Prostate gland (tissue), 2 donors: ENCODE measurements around the gene FRYL.

Source experiments
- POLR2A ChIP-seq: fragments of 450-650 bp; IDR thresholded peaks from one replicate; pipeline ENCODE4 v1.6.1; 2016; ENCODE audit warnings: antibody characterized with exemption, mild to moderate bottlenecking
- POLR2AphosphoS5 ChIP-seq: sonication (generic); formaldehyde crosslinking; IDR thresholded peaks from one replicate; pipeline ENCODE4 v1.6.1; 2017; ENCODE audit warnings: antibody characterized with exemption
- TF ChIP-seq, protein P1 (sequence below), 4 experiments: fragments of 200-600 bp in 2 of 4; fragments of 450-650 bp in 2 of 4; sonication (generic) in 2 of 4; IDR thresholded peaks; 1 replicate in 3 of 4; 2 replicates in 1 of 4; pipeline ENCODE4 v1.5.1; 2016 to 2019; ENCODE audit warnings: antibody characterized with exemption in 4 of 4, mild to moderate bottlenecking in 2 of 4, moderate library complexity in 2 of 4

DNA sequence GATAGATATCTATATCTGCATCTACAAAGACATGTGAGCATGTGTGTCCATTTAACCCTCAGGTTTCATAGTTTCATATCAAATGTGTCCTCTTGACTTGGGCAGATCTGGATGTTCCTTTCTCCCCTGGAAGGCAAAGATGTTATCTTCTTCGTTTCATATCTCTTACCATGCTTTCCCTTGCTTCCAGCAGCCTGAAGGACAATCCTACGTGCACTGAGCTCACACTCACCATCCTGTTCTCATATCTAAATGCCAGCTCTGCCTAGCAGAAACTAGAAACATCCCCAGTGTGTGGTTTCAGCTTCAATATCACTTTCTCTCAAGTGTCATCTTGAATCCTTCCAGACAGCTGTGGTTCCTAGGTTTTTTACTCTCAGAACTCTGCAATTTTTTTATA, 223.8 kb downstream of the FRYL start:
- TF ChIP-seq, protein P1, sequence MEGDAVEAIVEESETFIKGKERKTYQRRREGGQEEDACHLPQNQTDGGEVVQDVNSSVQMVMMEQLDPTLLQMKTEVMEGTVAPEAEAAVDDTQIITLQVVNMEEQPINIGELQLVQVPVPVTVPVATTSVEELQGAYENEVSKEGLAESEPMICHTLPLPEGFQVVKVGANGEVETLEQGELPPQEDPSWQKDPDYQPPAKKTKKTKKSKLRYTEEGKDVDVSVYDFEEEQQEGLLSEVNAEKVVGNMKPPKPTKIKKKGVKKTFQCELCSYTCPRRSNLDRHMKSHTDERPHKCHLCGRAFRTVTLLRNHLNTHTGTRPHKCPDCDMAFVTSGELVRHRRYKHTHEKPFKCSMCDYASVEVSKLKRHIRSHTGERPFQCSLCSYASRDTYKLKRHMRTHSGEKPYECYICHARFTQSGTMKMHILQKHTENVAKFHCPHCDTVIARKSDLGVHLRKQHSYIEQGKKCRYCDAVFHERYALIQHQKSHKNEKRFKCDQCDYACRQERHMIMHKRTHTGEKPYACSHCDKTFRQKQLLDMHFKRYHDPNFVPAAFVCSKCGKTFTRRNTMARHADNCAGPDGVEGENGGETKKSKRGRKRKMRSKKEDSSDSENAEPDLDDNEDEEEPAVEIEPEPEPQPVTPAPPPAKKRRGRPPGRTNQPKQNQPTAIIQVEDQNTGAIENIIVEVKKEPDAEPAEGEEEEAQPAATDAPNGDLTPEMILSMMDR (IDR thresholded peaks at IDR 0.05) = no peak
- TF ChIP-seq POLR2A (no peak), POLR2AphosphoS5 (no peak)
